NCI-H524 treated with DMSO at 0.1 percent for 48 hours (cell line): ENCODE results near the gene HOXD9.

Source experiments
- DNase-seq: peaks from one replicate; lab custom pipeline; 2025; lab: John Stamatoyannopoulos, UW

Gene HOXD9

DNA sequence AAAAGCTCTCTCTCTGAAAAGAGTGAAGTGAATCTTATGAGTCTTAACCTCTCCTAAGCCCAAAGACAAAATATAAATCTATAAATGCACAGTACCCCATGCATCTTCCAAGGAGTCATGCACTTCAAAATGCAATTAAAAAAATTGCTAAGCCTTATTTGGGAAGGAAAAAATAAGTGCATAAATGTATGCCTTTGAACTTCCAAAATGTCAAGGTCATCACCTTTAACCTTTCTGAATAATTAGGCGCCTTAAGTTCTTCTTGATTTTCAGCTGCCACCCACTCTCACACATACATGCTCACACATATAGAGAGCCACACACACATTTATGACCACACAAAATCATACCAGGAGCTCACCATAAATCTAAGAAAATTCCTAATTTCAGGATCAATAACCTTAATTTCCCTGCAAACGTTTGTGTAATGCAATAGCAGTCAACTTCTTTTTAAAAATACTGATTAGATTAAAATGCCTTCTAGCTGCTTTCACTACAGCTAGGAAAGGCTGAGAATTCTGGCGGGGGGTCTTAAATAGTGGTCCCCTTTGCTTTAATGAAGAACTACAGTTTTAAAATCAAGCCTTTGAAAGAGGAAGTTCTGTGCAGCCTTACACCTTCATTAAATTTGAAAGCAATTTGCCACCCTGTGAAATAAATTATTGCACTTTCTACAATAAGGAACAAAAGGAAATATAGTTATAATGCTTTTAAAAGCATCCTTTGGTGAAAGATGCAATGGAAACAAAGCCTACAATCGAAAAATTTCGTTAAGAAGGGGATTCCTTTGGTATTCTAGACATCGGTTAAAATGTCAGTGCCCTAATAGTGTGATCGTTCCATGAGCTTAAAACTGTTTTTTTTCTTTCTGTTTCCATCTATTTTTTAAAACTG, 11.9 kb upstream of the HOXD9 start:
- no peak for DNase-seq

DNA sequence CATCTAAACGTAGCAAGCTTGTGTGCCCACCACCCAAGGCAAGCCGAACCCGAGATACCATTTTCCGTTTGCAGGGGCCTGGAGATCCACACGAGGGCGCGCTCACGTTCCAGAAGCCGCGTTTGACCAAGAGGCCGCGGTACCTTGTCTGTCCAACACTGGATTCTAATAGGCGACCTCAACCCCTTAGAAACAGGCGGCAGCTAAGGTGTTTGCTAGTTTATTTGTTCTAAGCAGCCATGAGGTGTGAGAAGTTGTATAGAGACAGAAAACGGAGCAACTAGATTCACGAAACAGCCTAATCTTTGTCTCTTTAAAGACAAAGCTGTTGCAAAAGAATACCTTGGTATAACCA, 11.2 kb upstream of the HOXD9 start:
- no peak for DNase-seq

DNA sequence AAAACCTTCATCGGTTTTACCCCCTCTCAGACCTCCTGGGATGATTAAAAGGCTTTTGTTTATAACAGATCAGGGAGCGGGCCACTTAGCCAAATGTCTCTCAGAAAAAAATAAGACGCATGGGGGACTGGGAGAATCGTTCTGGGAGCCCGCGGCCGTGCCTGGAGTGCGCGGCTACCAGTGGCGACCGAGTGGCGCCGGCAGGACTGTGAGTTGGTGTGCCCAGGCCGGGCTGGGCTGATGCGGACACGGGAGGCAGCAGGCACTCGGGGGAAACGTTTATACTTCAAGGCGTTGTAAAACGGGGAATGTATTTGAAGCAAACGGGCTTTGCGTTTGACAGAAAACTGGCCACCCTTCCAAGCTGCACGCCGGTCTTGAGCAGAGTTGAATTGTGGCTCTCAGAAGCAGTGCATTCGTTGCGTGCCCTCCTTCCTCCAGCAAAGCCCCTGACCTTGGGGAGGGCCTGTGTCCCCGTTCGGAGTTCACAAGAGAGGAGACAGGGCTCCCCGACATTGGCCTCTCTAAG, 10.6 kb upstream of the HOXD9 start:
- no peak for DNase-seq

DNA sequence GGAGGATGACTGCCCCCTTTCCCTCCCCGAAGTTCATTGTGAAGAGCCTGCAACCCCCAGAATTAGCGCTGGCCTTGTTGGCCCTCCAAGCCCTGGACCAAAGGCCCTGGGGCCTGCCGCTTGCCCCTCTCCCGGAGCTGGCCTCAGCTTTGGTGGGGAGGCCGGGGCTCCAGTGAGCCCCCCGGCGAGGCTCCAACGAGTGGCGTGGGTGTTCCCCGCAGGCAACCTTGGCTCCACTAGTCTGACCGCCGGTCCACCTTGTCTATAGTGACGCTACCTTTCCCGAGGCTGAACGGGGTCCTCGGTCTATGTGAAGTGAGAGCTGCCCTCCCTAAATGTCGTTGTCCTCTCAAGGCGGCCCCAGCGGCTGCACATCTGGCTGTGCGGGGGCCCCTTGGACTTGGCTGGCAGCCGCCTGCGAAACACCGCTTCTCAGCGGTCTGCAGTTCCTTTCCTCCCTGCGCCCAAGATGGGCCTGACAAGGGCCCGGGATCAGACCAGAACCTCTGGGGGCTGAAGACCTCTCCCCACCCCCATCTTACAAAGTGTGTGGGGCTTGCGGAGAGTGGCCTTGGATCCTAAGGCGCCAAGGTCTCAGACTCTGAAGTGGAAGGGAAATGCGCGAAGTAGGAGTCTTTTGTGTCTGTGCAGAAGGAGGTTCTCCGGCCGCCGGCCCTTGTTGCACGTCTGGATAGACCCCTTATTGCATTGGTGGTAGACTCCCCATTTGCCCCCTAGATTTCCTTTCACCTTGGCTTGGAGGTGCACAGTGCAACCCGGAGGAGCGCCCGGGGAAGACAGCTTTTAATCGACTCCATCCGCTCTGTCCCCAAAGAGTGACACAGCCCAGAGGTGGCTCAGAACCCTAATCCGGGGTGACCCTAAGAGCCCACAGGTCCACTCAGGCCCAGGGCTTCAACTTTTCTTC, 9.9 kb upstream of the HOXD9 start:
- DNase-seq = no peak

DNA sequence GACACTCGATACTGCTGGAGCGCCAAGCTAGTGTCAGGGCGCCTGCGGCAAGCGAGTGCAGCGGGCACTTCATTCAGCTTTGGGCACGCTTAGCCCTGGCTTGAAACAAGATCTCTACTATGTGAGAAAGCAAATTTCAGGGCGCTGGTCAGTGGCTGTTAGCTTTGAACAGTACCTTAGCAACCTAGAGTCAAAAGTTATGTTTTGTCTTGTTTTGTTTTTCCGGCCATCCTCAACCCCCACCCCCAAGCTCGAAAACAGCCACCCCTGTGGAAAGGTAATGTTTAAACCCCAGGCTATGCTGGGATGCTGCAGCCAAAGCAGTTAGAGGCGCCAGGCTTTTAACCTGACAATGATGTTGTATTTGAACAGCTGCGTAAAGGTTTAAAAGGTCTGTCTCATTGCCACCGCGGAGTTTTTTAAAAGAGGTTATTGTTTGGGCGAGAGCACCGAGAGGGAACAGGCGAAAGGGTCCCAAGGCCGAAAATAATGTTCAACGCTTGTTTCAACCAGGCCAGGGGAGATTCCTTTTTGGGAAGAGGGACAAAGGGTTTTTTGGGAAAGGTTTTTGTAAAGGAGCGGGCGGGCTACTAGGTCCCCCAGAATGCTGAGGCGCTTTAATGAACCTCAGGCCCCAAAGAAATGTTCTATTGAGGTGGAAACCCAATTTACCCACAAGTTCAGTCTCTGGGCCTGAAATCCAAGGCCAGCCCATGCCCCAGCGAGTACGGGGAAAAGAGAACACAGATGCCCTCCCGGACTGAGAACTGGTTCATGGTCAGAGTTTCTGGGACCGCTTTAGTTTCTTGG, 8.2 kb upstream of the HOXD9 start:
- DNase-seq = no peak

DNA sequence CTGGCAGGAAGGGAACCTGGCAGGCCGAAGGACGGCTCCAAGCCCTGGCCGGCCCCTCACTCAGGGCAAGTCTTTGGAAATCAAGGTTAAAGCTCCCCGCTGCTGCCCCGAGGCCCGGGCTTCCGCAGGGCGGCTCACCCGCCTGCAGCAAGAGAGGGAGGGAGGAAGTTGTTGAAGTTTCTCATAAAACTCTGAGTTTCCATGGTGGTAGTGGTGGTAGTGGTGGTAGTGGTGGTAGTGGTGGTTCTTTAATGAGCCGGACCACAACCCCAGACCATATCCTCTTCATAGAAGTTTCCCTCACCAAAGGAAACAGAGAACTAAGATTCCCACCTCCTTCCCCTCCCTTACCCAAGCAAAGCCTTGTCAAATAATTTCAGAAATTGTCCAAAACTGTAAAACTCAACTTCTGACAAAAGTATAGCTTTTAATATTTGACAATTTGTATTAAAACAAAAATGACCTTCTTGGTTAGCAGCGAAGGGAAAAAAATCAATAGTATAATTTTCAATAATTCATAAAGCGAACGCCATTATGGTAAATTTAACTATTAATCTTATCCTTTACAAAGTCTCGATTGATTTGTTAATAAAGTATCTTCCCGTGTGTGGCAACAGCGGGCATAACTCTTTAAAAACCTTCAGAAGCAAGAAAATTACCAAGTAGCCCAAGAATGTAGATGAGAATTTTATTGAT, 7.4 kb upstream of the HOXD9 start:
- no peak for DNase-seq

DNA sequence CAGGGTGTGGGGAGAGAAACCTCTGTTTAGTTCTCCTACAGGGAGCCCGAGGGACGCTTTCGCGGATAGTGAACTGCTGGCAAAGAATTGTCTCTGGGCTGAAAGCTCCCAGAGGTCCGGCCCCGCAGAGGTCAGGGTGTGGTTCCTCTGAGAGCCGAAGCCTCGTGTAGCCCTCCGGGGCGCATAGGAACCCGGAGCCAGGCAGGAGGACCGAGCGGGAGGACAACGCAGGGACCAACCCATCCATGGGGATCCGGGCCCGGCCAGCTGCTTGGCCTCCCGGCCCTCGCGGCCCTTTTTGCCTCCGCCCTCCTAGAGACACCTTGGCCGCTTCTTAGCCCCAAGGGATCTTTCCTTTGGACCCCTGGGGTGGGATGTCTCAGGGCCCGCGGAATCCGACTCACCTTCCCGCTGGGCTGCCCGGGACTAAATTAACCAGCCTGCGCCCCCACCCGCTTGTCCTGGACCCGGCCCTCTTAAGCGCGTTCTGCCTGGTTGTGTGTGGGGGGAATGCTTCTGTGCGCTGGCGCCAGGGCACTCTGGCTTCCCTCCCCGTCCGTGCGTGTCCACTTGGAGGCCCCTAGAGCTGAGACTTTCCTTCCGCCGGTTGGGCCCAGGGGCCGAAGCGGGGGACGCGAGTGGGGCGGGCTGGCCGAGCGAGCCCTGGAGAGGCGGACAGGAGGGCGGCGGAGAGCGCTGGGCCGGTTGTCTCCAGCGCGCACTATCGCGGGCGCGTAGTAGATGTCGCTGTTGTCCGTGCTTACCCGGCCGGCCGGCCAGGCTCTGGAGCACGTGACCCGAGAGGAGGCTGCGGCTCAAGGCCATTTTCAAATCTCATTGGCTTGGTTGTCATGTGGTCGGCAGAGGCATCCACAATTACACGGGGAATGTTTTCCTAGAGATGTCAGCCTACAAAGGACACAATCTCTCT, 6.4 kb upstream of the HOXD9 start, which contains the start of gene HOXD10:
Gene HOXD10 (plus strand): TSS at position 896 of the 931 bp plus-strand sequence. CDS start 56 bp downstream, outside the sequence.
- DNase-seq = no peak

DNA sequence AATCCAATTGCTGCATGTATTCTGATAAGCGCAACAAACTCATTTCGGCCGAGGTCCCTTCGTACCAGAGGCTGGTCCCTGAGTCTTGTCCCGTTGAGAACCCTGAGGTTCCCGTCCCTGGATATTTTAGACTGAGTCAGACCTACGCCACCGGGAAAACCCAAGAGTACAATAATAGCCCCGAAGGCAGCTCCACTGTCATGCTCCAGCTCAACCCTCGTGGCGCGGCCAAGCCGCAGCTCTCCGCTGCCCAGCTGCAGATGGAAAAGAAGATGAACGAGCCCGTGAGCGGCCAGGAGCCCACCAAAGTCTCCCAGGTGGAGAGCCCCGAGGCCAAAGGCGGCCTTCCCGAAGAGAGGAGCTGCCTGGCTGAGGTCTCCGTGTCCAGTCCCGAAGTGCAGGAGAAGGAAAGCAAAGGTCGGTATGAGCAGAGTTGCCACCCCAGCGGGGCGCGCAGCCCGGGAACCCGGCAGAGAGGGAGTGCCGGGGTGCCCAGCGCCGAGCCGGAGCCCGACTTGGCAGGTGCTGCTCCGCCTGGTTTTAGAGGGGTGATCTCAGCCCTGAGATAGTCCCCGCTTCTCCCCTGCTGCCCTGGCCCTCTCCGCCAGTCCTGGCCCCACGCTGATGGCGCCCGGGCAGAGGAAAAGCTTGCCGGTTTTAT, 5.2 kb upstream of the HOXD9 start:
- DNase-seq = no peak

DNA sequence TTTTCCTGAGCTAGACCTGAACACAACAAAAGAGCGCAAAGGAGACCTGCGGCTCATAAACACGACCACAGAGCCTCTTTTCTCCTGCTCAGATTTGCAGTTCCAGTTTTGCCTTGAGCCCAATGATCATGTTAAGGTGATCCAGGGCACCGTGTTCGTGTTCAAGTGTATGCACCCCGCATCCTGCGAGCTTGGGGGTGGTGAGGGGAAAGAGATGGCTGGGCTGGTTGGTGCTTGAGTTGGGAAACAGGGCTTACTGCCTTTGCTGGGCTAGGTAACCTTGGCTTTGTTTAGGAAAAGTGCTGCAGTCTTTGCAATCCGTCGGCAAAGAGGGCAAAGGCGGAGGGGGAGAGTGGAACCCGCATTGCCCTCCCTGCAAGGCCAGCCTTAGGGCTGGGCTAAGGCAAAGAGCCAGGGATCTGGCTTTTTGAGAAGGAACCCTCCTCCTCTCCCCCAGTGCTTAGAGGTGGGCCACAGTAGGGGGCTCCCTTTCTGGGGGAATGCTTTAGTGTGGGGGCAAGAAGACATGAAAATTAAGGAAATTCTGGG, 4.6 kb upstream of the HOXD9 start:
- DNase-seq = no peak

DNA sequence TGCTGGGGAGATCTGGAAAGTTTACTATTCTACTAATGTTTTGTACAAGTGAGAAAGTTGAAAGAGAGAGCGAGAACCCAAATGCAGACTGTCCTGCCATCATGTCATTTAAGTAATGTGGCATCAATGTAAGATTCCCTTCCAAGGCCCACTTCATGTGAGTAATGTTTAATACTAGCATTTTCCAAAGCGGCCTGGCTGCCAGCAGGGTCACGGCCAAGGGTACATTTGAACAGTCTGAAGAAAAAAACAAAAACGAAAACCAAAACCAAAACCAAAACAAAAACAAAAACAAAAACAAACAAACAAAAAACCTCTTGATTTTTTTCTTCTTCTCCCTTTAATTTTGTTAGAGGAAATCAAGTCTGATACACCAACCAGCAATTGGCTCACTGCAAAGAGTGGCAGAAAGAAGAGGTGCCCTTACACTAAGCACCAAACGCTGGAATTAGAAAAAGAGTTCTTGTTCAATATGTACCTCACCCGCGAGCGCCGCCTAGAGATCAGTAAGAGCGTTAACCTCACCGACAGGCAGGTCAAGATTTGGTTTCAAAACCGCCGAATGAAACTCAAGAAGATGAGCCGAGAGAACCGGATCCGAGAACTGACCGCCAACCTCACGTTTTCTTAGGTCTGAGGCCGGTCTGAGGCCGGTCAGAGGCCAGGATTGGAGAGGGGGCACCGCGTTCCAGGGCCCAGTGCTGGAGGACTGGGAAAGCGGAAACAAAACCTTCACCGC, 3.7 kb upstream of the HOXD9 start:
- no peak for DNase-seq

DNA sequence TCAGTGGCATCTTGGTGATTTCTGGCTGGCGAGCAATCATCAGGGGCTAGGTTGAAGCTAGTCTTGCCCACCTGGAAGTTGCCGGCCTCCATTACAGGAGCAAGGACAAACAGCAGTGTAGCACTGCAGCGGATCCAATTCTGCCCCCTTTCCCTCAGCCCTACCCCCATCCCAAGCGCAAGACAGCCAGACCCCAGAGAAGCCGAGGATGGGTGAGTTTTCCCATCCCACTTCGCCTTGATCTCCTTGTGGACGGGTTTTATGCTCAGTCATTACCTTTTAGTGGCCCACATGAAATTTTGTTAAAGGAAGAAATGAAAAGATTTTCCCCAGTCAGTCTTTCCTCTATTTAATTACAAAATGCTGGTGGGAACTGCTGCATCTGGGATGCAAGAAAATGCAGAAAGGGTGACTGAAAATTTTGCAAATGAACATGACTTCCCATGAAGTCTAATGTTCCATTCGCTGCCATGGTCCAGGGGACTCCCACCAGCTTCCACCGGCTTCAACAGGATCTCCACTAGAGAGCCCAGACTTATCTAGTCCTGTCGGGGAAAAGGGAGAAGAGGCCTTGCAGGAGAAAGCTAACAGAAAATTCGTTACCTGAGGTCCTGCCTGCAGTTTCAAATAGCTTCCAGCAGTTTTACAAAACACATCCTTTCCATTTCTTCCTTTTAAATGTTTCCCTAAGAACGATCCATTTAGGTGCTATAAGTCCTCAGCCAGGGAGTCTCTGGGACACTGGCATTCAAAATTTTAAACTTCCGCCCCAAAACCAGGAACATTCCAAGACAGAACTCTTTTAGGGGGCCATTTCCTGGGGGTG, 1.9 kb upstream of the HOXD9 start:
- no peak for DNase-seq

DNA sequence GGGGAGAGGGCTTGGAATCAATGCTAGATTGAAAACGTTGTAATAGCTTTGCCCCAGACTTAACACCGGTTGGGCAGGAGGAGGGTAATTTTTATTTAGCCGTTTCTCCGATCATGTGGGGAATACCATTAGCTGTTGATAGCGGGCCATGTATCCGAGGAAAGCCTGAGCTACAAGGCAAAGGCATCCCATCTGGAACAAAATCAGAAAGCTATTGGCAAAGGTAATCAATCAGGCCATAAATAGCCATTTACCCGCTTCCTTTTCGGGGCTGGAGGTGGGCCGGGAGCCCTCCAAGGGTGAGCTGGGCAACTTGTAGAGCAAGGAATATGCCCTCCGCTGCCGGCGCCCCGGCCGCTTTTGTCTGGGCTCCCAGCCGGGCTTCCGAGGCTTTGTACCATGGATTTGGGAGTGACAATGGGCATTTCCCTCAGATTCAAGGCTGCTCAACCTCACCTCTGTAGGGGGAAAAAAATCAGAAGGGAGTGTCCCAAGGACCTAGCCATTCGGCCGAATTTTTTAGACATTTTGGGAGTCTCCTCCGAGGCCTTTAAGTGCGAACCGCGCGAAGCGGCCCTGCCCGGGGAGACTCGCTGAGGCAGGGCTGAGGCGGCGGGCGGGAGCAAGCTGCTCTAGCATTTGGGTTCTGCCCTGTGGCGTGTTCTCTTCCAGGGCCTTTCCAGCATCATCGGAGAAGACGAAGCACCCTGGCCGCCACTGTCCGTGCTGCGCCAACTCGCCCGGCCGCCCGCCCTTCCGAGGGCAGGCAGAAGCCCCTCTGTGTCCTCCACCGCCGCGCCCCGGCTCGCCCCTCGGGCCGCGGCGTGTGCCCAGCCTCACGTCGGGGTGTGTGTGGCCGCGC, 1.1 kb upstream of the HOXD9 start:
- no peak for DNase-seq

DNA sequence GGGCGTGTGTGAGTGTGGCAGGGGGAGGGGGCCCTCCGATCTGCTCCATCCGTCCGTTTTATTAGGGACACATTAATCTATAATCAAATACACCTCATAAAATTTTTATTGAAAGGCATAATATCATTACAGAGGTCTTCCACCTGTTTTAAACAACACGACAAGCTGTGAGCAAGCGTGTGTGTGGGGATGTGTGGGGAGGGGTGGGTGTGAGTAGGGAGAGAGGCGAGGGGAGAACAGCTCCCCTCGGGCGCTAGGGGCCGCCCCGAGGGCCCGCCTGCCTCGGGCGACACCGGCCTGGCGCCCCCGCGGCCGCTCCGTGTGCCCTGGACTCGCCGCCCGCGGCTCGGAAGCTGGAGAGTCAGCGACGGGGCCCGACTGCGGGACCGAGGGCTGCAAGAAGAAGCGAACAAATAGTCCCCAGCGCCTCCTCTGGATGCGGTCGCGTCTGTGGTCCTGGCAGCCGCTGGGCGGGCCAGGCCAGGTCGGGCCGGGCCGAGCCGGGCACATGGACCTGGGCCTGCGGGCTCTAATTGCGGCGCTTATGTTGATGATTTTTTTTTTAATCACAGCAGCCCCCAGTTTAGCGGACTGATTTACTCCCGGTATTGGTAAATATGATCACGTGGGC, 352 bp upstream of the HOXD9 start:
- no peak for DNase-seq

DNA sequence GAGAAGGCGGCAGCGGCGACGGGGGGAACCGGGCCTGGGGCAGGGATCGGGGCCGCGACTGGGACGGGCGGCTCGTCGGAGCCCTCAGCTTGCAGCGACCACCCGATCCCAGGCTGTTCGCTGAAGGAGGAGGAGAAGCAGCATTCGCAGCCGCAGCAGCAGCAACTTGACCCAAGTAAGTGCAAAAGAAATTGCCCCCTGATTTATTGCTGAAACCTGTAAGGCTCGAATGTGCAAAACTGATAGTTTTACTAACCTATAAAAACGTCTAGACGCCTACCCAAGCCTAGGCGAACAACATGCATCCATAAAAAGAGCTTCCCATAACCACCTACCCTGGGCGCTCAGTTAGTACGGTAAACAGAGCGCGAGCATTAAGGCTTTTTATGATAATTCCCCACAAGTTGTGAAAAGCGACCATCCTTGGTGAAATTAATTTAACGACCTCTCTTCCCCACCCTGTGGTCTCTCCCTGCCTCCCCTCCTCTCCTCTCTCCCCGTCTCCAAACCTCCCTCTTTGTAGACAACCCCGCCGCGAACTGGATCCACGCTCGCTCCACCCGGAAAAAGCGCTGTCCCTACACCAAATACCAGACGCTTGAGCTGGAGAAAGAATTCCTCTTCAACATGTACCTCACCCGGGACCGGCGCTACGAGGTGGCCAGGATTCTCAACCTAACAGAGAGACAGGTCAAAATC, 1.0 kb downstream of the HOXD9 start:
- no peak for DNase-seq

DNA sequence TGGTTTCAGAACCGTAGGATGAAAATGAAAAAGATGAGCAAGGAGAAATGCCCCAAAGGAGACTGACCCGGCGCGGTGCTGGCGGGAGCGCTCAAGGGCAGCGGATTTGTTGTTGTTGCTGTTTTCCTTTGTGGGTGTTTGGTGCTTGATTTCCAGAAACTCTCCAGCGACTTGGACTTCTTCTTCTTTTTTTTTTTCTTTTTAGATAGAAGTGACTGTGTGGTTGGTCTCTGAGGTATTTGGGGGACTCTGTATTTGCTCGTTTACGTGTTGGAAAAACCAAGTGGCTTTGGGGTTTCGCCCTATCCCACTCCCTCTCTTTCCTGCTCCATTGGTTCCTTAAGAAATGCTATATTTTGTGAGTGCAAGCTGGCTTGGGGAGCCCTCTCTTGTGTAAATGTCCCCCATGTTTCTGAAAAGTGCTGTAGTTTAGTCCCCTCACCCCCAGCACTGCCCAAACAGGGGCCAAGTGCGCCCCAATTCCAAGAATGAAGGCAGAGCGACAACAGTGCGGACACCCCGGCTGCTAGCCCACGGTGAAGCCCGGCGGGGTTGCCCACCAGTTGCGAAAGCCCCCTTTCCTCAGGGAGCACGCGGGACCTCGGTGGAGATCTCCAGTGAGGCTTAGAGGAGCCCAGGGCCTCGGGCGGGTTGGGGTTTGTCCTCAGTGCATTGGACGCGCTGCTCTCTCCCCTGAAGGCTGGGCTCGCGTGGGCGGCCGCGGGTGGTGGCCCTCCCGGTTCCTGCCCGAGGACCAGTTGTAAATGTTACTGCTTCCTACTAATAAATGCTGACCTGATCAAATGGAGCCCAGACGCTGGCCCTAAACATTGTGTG, 1.8 kb downstream of the HOXD9 start:
- DNase-seq = no peak
